Ishikawa (cell line): ENCODE results near the gene DMD.

ENCODE experiments used
- MAX ChIP-seq: IDR thresholded peaks from 2 replicates; pipeline ENCODE4 v1.6.1; 2012
- REST ChIP-seq: IDR thresholded peaks from 2 replicates; pipeline ENCODE4 v1.6.1; 2012; ENCODE audit warnings: low read depth, mild to moderate bottlenecking
- TAF1 ChIP-seq: IDR thresholded peaks from 2 replicates; pipeline ENCODE4 v1.6.1; 2012; ENCODE audit warnings: low read depth, mild to moderate bottlenecking
- TEAD4 ChIP-seq: IDR thresholded peaks from 2 replicates; pipeline ENCODE4 v1.6.1; 2012

- no peak for TF ChIP-seq REST
- TF ChIP-seq TAF1 = no peak
- TF ChIP-seq TEAD4 = no peak
- no peak for TF ChIP-seq MAX
These were observed 679.1 kb downstream of the DMD start for GRCh38 chrX:32532262-32532661.
